Activated T-cell treated with anti-CD3 and anti-CD28 coated beads, Interleukin-2, amount 50 U/mL, for 72 hours (primary cell): ENCODE measurements around the gene HCK. TPM values are rescaled to one million over a fixed set of nuclear protein-coding genes. Genes with fewer than 3 reads are reported as not detected.

Experiments used
- ATAC-seq, 2 donors: fragments of 150-1000 bp; cut with Tn5 transposase; replicated peaks in 1 of 2; 2 replicates each; pipeline ENCODE4 v1.10.0; 2021; ENCODE audit warnings: moderate library complexity in 2 of 2, mild to moderate bottlenecking in 1 of 2
- DNase-seq, 2 donors: peaks; one replicate each; pipeline ENCODE4 v3.0.0; 2021 to 2022; ENCODE audit warnings: mixed read lengths in 1 of 2
- H3K27ac Mint-ChIP-seq: one replicate; pipeline ENCODE4 v1.8.0; 2022; ENCODE audit warnings: mild to moderate bottlenecking, moderate library complexity, mixed read lengths
- H3K27me3 Mint-ChIP-seq: one replicate; pipeline ENCODE4 v1.8.0; 2022; ENCODE audit warnings: low read depth, mixed read lengths
- H3K36me3 Mint-ChIP-seq, 2 donors: one replicate each; pipeline ENCODE4 v1.8.0; 2022; ENCODE audit warnings: mixed read lengths in 2 of 2, mild to moderate bottlenecking in 1 of 2; ENCODE audit not compliant: insufficient read depth in 2 of 2
- H3K4me1 Mint-ChIP-seq: one replicate; pipeline ENCODE4 v1.8.0; 2022; ENCODE audit warnings: low read depth, mixed read lengths
- H3K4me3 Mint-ChIP-seq, 2 donors: one replicate each; pipeline ENCODE4 v1.8.0; 2022; ENCODE audit warnings: mild to moderate bottlenecking in 2 of 2, mixed read lengths in 2 of 2, moderate library complexity in 2 of 2
- H3K9me3 Mint-ChIP-seq, 2 donors: one replicate each; pipeline ENCODE4 v1.8.0; 2022; ENCODE audit warnings: mixed read lengths in 2 of 2
- total RNA-seq, 2 donors: library from RNA; stranded (reverse); gene quantifications; one replicate each; pipeline ENCODE4 v1.2.3, GENCODE V29; 2022

The HCK gene
- 1 to 10 TPM in 1 of 2 donors, under 1 TPM in 1; 0.50 to 1.1 TPM for total RNA-seq

DNA sequence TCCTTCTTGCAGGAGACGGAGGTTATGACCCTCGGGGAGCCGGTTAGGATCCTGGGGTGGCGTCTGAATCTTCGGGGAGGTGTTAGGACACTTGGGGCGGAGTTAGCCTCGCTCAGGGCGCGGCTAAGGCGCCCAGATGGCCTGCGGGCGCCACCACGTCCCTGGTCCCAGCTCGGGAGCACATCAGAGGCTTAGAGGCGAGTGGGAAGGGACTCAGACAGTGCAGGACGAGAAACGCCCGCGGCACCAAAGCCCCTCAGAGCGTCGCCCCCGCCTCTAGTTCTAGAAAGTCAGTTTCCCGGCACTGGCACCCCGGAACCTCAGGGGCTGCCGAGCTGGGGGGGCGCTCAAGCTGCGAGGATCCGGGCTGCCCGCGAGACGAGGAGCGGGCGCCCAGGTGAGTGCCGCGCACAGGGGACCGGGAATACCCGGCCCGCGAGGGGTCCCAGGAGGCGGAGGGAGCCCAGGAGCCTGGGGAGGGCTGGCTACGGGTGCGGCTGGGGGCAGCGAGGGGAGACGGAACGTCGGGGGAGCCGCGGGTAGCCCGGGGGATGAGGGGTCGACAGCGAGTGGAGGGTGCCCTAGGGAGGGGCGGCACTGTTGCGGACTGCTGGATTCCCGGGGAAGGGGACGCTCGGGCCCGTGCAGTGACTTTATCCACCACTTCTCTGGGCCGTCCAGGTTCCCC lies at the start of gene HCK:
HCK (plus strand) TSS at position 153 of the 688 bp plus-strand sequence.
- no peak within 1 kb of the TSS for H3K27ac Mint-ChIP-seq
- peaks cover 13% of the 10 kb centered on the region for H3K4me1 Mint-ChIP-seq
- H3K9me3 Mint-ChIP-seq: no peaks in the 10 kb centered on the region
- peak within 1 kb of the TSS; percentile 84 for H3K4me3 Mint-ChIP-seq
- ATAC-seq (peak; percentile 36 to 65), DNase-seq (peak in 1 of 2 donors; percentile 15)
- no peaks in the 10 kb centered on the region for H3K36me3 Mint-ChIP-seq
- H3K27me3 Mint-ChIP-seq: peaks cover 57% of the 10 kb centered on the region

- Mint-ChIP-seq H3K9me3 (no peaks in the 10 kb centered on the region), H3K4me3 (no peak overlapping the region), H3K27ac (no peak overlapping the region), H3K36me3 (no peaks in the 10 kb centered on the region), H3K4me1 (no peaks in the 10 kb centered on the region), H3K27me3 (peaks cover 10% of the 10 kb centered on the region)
- ATAC-seq: no peak
- no peak for DNase-seq
Observed at GRCh38 chr20:32003325-32003724, 48.7 kb upstream of the HCK start.

- no peak for DNase-seq
- Mint-ChIP-seq H3K4me3 (no peak overlapping the region), H3K4me1 (no peaks in the 10 kb centered on the region), H3K27ac (no peak overlapping the region), H3K36me3 (no peaks in the 10 kb centered on the region), H3K27me3 (peaks cover 14% of the 10 kb centered on the region), H3K9me3 (no peaks in the 10 kb centered on the region)
- no peak for ATAC-seq
Observed at GRCh38 chr20:32004963-32005362, 47.1 kb upstream of the HCK start.

DNA sequence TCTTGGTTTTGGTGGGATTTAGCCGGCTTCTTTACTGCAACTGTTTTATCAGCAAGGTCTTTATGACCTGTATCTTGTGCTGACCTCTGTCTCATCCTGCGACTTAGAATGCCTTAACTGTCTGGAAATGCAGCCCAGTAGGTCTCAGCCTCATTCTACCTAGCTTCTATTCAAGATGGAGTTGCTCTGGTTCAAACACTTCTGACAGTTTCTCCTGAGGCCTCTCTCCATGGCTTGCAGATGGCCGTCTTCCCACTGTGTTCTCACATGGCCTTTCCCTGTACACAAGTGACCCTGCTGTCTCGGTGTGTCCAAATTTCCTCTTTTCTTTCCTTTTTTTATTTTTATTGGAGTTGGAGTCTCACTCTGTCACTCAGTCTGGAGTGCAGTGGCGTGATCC lies 46.0 kb upstream of the HCK start:
- ATAC-seq (no peak), DNase-seq (no peak)
- Mint-ChIP-seq H3K4me3 (no peak overlapping the region), H3K27ac (no peak overlapping the region), H3K9me3 (no peaks in the 10 kb centered on the region), H3K36me3 (no peaks in the 10 kb centered on the region), H3K27me3 (peaks cover 14% of the 10 kb centered on the region), H3K4me1 (no peaks in the 10 kb centered on the region)

GRCh38 chr20:32006841-32007786 lies 44.9 kb upstream of the HCK start:
- no peak overlapping the region for H3K27ac Mint-ChIP-seq
- H3K36me3 Mint-ChIP-seq: no peaks in the 10 kb centered on the region
- no peak overlapping the region for H3K4me3 Mint-ChIP-seq
- peaks cover 14% of the 10 kb centered on the region for H3K27me3 Mint-ChIP-seq
- no peaks in the 10 kb centered on the region for H3K4me1 Mint-ChIP-seq
- H3K9me3 Mint-ChIP-seq: no peaks in the 10 kb centered on the region
- ATAC-seq (no peak), DNase-seq (no peak)

- ATAC-seq: no peak
- Mint-ChIP-seq H3K9me3 (no peaks in the 10 kb centered on the region), H3K4me1 (no peaks in the 10 kb centered on the region), H3K27ac (no peak overlapping the region), H3K4me3 (no peak overlapping the region), H3K36me3 (no peaks in the 10 kb centered on the region), H3K27me3 (peaks cover 14% of the 10 kb centered on the region)
- DNase-seq: no peak
Observed at GRCh38 chr20:32007787-32008616, 44.0 kb upstream of the HCK start.

DNA sequence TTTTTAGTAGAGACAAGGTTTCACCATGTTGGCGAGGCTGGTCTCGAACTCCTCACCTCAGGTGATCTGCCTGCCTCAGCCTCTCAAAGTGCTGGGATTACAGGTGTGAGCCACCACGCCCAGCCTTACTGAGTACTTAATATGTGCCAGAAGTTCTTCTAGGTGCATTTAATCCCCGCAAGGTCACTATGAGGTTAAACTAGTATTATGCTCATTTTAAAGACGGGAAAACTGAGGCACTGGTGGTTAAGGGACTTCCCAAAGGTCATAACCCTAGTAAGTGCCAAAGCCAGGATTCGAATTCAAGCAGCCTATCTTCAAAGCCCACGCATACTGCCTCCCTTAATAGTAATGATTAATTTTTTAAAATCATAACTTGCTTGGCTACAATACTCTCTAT lies 42.5 kb upstream of the HCK start:
- no peaks in the 10 kb centered on the region for H3K4me1 Mint-ChIP-seq
- no peak overlapping the region for H3K4me3 Mint-ChIP-seq
- H3K27ac Mint-ChIP-seq: no peak overlapping the region
- ATAC-seq (no peak), DNase-seq (no peak)
- H3K36me3 Mint-ChIP-seq: no peaks in the 10 kb centered on the region
- no peaks in the 10 kb centered on the region for H3K9me3 Mint-ChIP-seq
- peaks cover 14% of the 10 kb centered on the region for H3K27me3 Mint-ChIP-seq

GRCh38 chr20:32010101-32010500 lies 41.9 kb upstream of the HCK start, which contains the start of gene CCM2L:
Gene CCM2L (plus strand): TSS chr20:32010438. CDS start chr20:32010455, 17 bp downstream.
- DNase-seq: no peak
- Mint-ChIP-seq H3K4me3 (no peak within 1 kb of the TSS), H3K9me3 (no peaks in the 10 kb centered on the region), H3K4me1 (no peaks in the 10 kb centered on the region), H3K36me3 (no peaks in the 10 kb centered on the region), H3K27me3 (peaks cover 14% of the 10 kb centered on the region), H3K27ac (no peak within 1 kb of the TSS)
- no peak for ATAC-seq

DNA sequence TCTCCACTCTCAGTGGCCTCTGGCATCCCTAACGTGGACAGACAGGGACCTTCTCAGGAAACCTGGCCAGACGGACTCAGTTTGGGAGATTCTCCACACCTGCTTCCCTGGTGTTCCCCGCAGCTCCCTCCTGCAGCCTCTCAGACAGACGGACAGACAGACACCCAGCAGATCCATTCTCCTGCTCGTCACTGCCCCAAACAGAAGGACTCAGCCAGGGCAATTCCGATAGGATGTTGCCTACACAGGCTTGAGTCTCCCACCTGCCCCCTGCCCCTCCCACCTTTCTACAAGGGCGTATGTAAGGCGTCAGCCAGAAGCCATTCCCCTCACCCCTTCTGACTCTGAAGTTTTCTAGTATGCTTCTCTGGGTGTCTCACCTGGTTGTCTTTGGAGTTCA lies 41.4 kb upstream of the HCK start:
- H3K4me1 Mint-ChIP-seq: no peaks in the 10 kb centered on the region

DNA sequence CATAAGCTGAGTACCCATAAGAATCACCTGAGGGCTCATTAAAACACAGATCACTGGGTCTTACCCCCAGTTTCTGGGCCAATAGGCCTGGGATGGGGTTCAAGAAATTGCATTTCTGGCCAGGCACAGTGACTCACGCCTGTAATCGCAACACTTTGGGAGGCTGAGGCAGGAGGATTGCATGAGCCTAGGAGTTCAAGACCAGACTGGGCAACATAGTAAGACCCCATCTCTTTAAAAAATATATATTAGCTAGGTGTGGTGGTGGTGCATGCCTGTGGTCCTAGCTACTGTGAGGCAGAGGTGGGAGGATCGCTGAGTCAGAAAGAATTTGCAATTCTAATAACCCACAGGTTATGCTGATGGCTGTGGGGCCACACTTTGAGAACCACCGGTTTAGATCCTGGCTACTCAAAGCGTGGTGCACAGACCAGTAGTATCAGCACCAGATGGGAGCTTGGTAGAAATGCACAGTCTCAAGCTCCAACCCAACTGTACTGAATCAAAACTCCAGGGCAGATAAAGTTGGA lies 39.8 kb upstream of the HCK start:
- DNase-seq (no peak), ATAC-seq (no peak)
- H3K9me3 Mint-ChIP-seq: no peaks in the 10 kb centered on the region
- no peak overlapping the region for H3K27ac Mint-ChIP-seq
- H3K27me3 Mint-ChIP-seq: peaks cover 21% of the 10 kb centered on the region
- no peaks in the 10 kb centered on the region for H3K36me3 Mint-ChIP-seq
- no peaks in the 10 kb centered on the region for H3K4me1 Mint-ChIP-seq
- no peak overlapping the region for H3K4me3 Mint-ChIP-seq

More for the DNA sequence above, 41.4 kb upstream of the HCK start:
- H3K27ac Mint-ChIP-seq: no peak overlapping the region
- no peaks in the 10 kb centered on the region for H3K9me3 Mint-ChIP-seq
- H3K36me3 Mint-ChIP-seq: no peaks in the 10 kb centered on the region
- H3K4me3 Mint-ChIP-seq: no peak overlapping the region
- DNase-seq (no peak), ATAC-seq (no peak)
- peaks cover 14% of the 10 kb centered on the region for H3K27me3 Mint-ChIP-seq

DNA sequence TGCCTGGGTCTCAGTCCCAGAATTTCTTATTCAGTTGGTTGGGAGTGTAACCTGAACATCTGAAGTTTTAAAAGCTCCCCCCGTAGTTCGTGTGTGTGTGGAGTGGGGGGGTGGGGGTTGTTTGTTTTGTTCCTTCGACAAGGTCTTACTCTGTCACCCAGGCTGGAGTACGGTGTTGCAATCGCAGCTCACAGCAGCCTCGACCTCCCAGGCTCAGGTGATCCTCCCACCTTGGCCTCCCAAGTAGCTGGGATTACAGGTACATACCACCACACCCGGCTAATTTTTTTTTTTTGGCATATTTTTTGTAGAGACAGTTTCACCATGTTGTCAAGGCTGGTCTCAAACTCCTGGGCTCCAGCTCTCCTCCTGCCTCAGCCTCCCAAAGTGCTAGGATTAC lies 38.7 kb upstream of the HCK start:
- DNase-seq (no peak), ATAC-seq (no peak)
- H3K9me3 Mint-ChIP-seq: no peaks in the 10 kb centered on the region
- H3K4me3 Mint-ChIP-seq: no peak overlapping the region
- H3K27ac Mint-ChIP-seq: no peak overlapping the region
- peaks cover 9% of the 10 kb centered on the region for H3K4me1 Mint-ChIP-seq
- H3K36me3 Mint-ChIP-seq: no peaks in the 10 kb centered on the region
- H3K27me3 Mint-ChIP-seq: peaks cover 19% of the 10 kb centered on the region

DNA sequence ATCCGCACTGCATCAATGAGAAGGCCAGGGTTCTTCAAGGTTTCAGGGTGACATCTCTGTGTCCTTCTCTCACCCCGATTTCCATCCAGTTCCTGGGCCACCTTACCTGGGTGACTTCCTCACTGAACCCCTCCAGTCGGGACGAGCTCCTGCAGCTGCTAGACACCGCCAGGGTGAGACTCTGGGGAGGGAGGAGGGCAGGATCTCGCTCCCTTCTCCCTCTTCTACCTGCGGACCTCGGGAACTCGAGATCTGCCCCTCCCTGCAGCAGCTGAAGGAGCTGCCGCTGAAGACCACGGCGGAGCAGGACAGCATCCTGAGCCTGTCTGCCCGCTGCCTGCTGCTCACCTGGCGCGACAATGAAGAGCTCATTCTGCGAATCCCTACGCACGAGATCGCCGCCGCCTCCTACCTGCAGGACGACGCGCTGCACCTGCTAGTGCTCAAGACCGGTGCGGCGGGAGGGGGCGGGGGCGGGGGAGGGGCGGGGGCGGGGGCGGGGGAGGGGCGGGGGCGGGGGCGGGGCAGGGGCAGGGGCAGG lies 34.3 kb upstream of the HCK start:
- Mint-ChIP-seq H3K4me1 (peaks cover 26% of the 10 kb centered on the region), H3K27ac (no peak overlapping the region), H3K9me3 (no peaks in the 10 kb centered on the region), H3K4me3 (peak overlapping the region; percentile 86), H3K36me3 (peaks cover 2 to 3% of the 10 kb centered on the region in 2 donors), H3K27me3 (peaks cover 51% of the 10 kb centered on the region)
- ATAC-seq: peak in 1 of 2 donors; percentile 19
- peak; percentile 19 to 57 for DNase-seq
